Mucosa of descending colon (tissue), 3 donors: ENCODE measurements around the gene HLA-DQB1. TPM values are rescaled to one million over a fixed set of nuclear protein-coding genes. Genes with fewer than 3 reads are reported as not detected.
"Not testable (repeated sequence)": the region's sequence is repeated elsewhere in the genome, so short reads cannot be mapped to it uniquely, and the experiment has no call there.

Source experiments
- ATAC-seq: fragments of 200-7000 bp; cut with Tn5 transposase; one replicate; pipeline ENCODE4 v1.9.1; 2020; ENCODE audit warnings: mild to moderate bottlenecking, moderate library complexity
- DNase-seq, 3 donors: peaks; one replicate each; pipeline ENCODE4 v3.0.0-alpha.2; 2020
- H3K36me3 ChIP-seq: fragments of 200-600 bp; one replicate; pipeline ENCODE4 v1.8.0; 2021; ENCODE audit warnings: low read depth, mild to moderate bottlenecking
- H3K4me1 ChIP-seq: fragments of 200-600 bp; one replicate; pipeline ENCODE4 v1.8.0; 2021; ENCODE audit warnings: low read depth, mild to moderate bottlenecking
- H3K4me3 ChIP-seq: fragments of 200-600 bp; one replicate; pipeline ENCODE4 v1.8.0; 2021; ENCODE audit warnings: mild to moderate bottlenecking
- H3K9me3 ChIP-seq: fragments of 200-600 bp; one replicate; pipeline ENCODE4 v1.8.0; 2021; ENCODE audit warnings: mild to moderate bottlenecking
- CTCF ChIP-seq: fragments of 200-600 bp; IDR thresholded peaks from one replicate; pipeline ENCODE4 v1.8.0; 2022; ENCODE audit warnings: antibody characterized with exemption, mild to moderate bottlenecking
- intact Hi-C, 2 donors: fragments of 100-400 bp; cut with DNase I in 1 of 2; cut with micrococcal nuclease in 1 of 2; formaldehyde crosslinking; loops; one replicate each; pipeline versions ENCODE4 v1.11.0 to v1.11.1; 2022; cut with DNase I, micrococcal nuclease
- total RNA-seq, 3 donors: library from RNA; stranded (reverse); fragmentation: NEBNext Ultra II Directional in 2 of 3; extraction: Animal tissue kit (Norgen Biotek cat#: 25700) in 2 of 3; gene quantifications; one replicate each; pipeline versions ENCODE4 v1.2.1 to v1.2.4, GENCODE V29; 2021 to 2023
- donor health status: DM: no; HTN: no; CAD: no; lungs with moderate emphysema.
- donor health status: DM: no; HTN: no; CAD: no.
- donor health status: DM: no; HTN: yes; CAD: no.

Gene HLA-DQB1
- total RNA-seq, 3 donors from 2014 or later, result 4.7 to 18.6 (median 14.9) TPM

- no peaks in the 10 kb centered on the region for H3K36me3 ChIP-seq
- no peak for ATAC-seq
- TF ChIP-seq CTCF, result no peak
- H3K4me1 ChIP-seq, result no peaks in the 10 kb centered on the region
- intact Hi-C loops, result no loop called here
- H3K9me3 ChIP-seq, result no peaks in the 10 kb centered on the region
- no peak for DNase-seq
- H3K4me3 ChIP-seq, result no peak overlapping the region
Observed at GRCh38 chr6:32645047-32645703, 21.3 kb downstream of the HLA-DQB1 start.

GRCh38 chr6:32643904-32644303 lies 22.6 kb downstream of the HLA-DQB1 start:
- no peaks in the 10 kb centered on the region for H3K9me3 ChIP-seq
- no peak overlapping the region for H3K4me3 ChIP-seq
- no peak for TF ChIP-seq CTCF
- DNase-seq (no peak), ATAC-seq (no peak)
- no peaks in the 10 kb centered on the region for H3K4me1 ChIP-seq
- H3K36me3 ChIP-seq, result no peaks in the 10 kb centered on the region
- intact Hi-C loops, result no loop called here

- H3K9me3 ChIP-seq, result no peaks in the 10 kb centered on the region
- ATAC-seq, result no peak
- H3K4me3 ChIP-seq, result no peak overlapping the region
- DNase-seq, result no peak
- intact Hi-C loops, result no loop called here
- H3K4me1 ChIP-seq, result no peaks in the 10 kb centered on the region
- no peaks in the 10 kb centered on the region for H3K36me3 ChIP-seq
- TF ChIP-seq CTCF, result no peak
Observed at GRCh38 chr6:32642720-32643106, 23.7 kb downstream of the HLA-DQB1 start.

GRCh38 chr6:32641785-32642719 lies 24.4 kb downstream of the HLA-DQB1 start:
- H3K4me1 ChIP-seq, H3K4me3 ChIP-seq, H3K36me3 ChIP-seq, H3K9me3 ChIP-seq, DNase-seq, intact Hi-C loops: not testable (repeated sequence)
- ATAC-seq, result peak; percentile 23

- Histone ChIP-seq H3K36me3 (no peaks in the 10 kb centered on the region), H3K4me1 (no peaks in the 10 kb centered on the region), H3K9me3 (no peaks in the 10 kb centered on the region), H3K4me3 (no peak overlapping the region)
- ATAC-seq, result no peak
- no peak for TF ChIP-seq CTCF
- intact Hi-C loops, result no loop called here
- no peak for DNase-seq
Observed at GRCh38 chr6:32641122-32641521, 25.3 kb downstream of the HLA-DQB1 start.
